GM21423 (cell line): ENCODE data around the gene ELMO3.

Source experiments
- ATAC-seq: cut with Tn5 transposase; IDR thresholded peaks from one replicate; pipeline ENCODE4 v1.9.1; 2021; ENCODE audit warnings: mild to moderate bottlenecking, moderate library complexity; ENCODE audit not compliant: unreplicated experiment

Gene ELMO3

DNA sequence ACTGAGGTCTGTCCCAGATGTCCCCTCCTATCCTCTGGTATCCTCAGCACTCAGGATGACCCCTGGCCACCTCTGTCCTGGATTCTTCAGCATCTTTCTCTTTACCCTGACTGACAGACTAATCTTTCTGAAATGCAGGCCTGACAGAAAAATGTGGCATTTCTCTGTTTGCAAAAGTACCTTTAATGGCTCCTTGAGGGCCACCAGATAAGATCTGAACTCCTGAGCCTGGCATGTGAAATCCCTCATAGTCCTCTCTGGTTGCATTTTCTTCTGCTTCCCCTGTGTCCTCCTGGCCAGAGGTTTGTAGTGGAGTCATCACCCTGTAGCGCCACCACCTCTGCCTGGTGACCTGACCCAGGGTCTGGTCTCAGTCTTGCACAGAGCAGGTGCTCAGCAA lies 2.0 kb upstream of the ELMO3 start:
- no peak for ATAC-seq

- ATAC-seq = no peak
These were observed 1.2 kb upstream of the ELMO3 start for GRCh38 chr16:67197704-67198103.

DNA sequence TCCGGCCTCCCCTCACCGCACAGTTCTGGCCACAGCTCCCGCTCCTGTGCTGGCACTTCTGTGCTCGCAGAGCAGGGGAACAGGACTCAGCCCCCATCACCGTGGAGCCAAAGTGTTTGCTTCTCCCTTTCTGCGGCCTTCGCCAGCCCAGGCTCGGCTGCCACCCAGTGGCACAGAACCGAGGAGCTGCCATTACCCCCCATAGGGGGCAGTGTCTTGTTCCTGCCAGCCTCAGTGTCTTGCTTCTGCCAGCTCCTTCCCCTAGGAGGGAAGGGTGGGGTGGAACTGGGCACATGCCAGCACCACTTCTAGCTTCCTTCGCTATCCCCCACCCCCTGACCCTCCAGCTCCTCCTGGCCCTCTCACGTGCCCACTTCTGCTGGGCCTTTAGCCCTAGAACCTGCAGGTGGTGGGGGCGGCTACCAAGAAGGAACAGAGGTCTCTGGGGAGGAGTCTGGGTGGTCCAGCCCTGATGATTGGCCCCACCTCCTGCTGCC lies 645 bp upstream of the ELMO3 start:
- ATAC-seq = no peak

- ATAC-seq = no peak
These were observed 872 bp downstream of the ELMO3 start for GRCh38 chr16:67199808-67200198.

DNA sequence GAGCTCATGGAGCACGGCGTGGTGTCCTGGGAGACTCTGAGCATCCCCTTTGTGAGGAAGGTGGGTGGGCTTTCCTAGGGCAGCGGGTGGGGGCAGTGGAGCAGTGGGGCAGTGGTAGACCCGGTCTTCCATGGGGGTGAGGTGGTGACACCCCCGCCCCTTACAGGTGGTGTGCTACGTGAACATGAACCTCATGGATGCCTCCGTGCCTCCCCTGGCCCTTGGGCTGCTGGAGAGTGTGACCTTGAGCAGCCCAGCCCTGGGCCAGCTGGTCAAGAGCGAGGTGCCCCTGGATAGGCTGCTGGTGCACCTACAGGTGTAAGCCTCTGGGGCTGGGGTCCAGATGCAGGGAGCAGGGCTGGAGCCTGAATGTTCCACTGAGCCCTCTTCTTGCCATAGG lies 1.6 kb downstream of the ELMO3 start:
- ATAC-seq = no peak

DNA sequence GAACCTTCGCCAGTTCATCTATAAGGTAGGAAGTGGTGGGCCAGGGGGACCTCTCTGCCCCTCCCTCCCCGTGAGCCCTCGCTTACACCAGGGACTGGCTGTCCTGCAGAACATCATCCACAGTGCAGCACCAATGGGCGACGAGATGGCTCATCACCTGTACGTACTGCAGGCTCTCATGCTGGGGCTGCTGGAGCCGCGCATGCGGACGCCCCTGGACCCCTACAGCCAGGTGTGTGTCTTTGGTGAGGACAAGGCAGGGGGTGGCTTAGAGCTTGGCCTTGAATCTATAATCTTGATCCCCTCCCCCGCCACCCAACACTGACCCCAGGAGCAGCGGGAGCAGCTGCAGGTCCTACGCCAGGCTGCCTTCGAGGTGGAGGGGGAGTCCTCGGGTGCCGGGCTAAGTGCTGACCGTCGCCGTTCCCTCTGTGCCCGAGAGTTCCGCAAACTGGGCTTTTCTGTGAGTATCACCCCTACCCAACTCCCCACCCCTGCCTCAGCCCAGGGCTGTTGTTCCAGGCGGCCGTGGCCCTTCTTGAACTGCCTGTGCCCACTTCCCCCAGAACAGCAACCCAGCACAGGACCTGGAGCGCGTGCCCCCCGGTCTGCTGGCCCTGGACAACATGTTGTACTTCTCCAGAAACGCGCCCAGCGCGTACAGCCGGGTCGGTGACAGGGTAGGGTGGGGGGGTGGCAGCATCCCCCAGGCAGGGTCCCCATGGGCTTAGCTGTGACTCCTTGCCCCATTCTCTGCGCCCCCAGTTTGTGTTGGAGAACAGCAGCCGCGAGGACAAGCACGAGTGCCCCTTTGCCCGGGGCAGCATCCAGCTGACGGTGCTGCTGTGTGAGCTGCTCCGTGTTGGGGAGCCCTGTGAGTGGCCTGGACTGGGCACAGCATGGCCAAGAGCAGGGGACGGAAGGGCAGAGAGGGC lies 2.7 kb downstream of the ELMO3 start:
- no peak for ATAC-seq

DNA sequence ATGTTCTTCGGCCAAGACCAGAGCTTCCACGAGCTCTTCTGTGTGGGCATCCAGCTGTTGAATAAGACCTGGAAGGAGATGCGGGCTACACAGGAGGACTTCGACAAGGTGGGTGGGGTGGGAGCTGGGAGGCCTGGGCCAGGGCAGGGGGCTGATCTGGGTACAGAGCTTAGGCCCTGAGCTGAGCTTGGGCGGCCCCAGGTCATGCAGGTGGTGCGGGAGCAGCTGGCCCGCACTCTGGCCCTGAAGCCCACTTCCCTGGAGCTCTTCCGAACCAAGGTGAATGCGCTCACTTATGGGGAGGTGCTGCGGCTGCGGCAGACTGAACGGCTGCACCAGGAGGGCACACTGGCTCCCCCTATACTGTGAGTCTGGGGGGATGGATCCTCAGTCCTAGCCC lies 3.5 kb downstream of the ELMO3 start:
- no peak for ATAC-seq

DNA sequence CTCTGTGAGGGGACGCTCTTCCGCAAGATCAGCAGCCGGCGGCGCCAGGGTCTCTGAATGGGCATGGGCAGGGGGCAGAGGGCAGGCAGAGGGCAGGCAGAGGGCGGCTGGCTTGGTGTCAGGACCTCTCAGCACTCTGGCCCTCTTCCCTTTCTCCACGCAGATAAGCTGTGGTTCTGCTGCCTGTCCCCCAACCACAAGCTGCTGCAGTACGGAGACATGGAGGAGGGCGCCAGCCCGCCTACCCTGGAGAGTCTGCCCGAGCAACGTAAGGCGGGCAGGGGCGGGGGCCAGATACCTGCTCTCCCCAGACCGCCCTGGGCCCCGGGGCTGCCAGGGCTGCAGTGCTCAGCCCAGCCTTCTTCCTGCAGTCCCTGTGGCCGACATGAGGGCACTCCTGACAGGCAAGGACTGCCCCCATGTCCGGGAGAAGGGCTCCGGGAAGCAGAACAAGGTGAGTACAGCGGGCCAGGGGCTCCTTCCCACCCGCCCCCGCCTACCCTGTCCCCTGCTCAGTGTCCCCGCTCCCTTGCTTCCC lies 4.1 kb downstream of the ELMO3 start:
- ATAC-seq = no peak

DNA sequence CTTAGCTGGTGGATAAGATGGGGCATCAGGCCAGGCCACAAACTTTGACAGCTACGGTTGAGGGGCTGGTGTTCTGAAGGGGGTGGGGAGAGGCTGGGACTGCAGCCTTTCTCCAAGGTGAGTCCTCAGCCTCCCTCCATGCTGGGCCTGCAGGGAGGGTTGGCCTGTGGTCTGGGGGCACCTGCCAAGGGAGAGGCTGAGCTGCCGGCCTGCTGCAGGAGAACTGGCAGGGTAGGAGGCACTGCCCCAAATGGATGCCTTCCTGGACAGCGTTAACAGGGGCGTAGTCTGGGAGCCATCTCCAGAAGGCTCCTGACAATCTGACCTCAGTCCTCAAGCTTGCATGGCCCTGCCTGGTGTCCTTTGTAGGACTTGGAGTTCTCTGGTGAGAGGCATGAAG lies 5.1 kb downstream of the ELMO3 start:
- ATAC-seq = no peak

DNA sequence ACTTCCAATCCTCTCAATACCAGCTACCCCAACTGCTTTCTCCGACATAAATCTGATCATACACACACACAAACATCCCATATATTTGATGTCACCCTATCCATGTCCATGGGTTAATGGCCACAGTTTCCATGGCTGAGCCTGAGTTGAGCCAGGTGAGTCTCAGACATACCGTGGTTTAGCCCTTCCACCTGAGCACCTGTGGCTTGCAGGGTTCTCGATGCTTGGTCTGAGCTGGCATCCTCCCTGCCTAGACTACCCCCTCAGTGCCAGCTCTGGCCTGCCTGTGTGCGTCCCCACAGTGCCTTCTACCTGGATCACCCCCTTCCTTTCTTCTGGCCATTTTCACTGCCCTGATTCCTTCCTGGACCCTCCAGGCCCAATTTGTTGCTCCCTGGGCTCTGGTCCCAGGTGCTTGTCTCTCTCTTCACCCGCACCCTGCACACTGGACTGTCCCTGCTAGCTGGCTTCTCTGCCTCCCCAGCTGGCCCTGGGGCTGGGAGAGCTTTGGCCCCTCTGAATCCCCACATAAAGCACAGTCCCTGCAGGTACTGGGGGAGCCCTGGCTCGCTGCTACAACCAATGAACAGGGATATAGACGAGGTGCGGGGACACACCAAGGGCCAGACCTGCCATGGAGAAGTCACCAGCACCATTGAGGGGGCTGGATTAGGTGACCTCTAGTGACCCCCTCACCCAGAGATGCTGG lies 7.4 kb downstream of the ELMO3 start:
- ATAC-seq = no peak

GRCh38 chr16:67206838-67207248 lies 7.9 kb downstream of the ELMO3 start:
- no peak for ATAC-seq

GRCh38 chr16:67207249-67208091 lies 8.5 kb downstream of the ELMO3 start:
- ATAC-seq = no peak

DNA sequence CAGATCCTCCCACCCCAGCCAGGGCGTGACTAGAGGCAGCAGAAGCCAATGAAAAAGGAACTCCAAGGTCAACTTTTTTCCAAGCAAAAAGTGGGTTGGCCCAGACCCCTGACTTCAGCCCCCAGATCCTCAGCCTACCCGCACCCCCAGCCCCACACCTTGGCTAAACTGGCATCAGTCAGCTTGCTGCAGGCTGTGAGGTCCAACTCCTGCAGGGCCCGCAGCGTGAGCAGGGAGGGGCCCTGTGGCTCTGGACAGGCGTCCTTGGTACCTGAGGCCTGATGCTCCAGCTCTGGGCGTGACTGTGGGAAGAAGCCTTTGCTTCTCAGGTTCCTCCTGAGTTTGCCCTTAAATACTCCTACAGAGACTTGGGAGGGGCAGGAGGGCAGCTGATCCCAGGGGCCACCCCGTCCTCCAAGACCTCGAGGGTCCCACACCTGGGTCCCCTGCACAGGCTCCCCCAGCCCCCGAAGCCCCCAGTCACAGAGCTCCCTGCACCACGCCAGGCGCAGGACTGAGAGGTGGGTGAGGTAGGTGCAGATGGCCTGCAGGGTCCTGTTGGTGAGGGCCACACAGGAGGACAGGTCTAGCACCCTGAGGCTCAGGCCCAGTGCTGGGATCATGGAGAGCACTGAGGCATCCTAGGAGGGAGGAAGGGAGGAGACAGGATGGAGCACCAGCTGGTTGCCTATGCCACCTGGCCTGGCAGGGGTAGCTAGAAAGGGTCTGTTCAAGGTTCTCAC lies 9.4 kb downstream of the ELMO3 start:
- no peak for ATAC-seq

- no peak for ATAC-seq
These were observed 10.6 kb downstream of the ELMO3 start for GRCh38 chr16:67209565-67209964.

DNA sequence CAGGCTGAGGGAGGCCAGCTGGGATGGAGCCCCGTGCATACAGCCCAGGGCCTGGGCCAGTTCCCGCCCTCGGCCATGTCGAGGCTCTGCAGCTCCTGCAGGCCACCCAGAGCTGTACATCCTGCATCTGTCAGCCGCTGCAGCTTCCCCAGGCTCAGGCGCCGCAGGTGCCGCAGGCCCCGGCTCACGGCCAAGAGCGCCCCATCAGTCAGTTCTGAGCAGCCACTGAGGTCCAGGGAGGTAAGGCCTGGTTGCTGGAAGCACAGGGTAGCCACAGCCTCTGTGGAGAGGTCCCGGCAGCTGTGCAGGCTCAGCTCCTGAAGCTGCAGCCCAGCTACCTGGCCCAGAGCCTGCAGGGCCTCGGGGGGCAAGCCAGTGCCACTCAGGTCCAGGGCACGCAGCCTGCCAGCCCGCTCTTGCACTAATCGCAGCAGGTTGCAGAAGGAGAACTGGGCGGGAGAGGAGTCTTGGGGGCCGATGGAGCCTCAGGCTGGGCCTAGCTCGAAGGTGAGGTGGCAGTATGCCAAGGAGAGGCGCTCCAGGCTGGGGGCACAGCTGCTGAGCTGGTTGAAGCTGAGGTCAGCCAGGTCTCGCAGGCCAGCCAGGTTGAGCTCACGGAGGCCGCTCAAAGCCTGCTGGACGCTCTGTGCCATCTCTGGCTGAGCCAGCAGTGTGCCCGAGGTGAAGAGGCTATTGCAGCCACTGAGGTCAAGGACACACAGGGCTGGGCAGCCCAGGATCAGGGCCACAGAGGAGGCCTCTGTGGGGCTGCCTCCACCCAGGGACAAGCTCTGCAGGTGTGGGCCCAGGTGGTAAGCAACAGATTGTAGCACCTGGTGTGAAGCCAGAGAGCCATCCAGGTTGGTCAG lies 11.4 kb downstream of the ELMO3 start:
- ATAC-seq = no peak

DNA sequence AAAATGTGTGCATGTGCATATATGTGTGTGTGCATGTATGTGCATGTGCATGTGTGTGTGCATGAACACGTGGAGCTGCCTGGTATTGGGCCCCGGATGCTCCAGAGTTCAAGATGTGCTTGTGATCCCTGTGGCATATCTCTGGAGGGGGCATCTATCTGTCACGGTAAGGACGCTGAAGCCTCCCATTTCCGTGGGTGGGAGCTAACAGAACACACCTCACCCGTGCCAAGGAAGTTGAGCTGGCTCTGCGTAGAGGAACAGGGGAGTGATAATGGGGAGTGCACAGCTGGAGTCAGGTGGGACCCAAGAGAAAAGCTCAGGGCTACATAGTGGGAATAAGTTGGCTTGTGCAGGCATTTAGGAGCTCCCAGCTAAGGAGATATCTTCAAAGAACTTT lies 12.7 kb downstream of the ELMO3 start:
- no peak for ATAC-seq

GRCh38 chr16:67212766-67213165 lies 13.8 kb downstream of the ELMO3 start:
- ATAC-seq = no peak

DNA sequence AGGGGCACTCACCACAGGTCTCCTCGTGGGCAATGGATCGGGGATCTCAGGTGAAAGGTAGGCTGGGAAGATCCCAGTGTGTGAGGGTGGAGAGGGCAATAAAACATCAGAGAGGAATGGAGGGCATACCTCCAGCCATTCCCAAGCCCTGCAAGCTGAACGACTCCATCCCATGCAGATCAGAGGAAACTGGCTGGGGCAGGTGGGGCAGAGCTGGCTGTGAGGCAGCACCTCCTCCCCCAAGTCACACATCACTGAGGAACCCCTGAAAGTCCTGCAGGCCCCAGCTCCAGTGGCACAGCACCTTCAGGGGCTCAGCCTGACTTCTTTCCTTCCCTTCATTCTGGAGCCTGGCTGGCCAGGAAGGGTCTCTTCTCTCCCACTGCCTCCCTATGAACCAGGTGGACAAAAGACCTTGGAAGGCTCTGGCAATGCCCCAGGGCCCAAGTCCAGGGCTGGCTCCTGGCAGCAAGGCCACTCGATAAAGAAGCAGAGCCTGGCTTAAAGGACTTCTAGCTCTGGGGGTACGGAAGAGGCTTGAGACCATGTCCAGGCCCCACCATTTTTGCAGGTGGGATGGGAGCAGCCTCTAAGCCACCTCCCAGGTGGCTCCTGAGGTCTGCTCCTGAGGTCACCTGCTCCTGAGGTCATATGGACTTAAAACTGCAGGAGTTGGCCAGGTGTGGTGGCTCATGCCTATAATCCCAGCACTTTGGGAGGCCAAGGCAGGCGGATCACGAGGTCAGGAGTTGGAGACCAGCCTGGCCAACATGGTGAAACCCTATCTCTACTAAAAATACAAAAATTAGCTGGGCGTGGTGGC lies 14.5 kb downstream of the ELMO3 start:
- ATAC-seq = no peak
